Endothelial cell of umbilical vein (primary cell): Measurements from ENCODE around the gene RASA2.

ENCODE experiments used
- CTCF ChIP-seq, 2 donors: IDR thresholded peaks; 1 replicate in 1 of 2; 2 replicates in 1 of 2; pipeline ENCODE4 v1.5.1; 2011; ENCODE audit warnings: low read length in 2 of 2, mild to moderate bottlenecking in 2 of 2, moderate library complexity in 2 of 2, control low read depth in 1 of 2, inconsistent platforms in 1 of 2, low read depth in 1 of 2; ENCODE audit not compliant: insufficient read depth in 1 of 2; ENCODE audit errors: extremely low read depth in 1 of 2
- EZH2 ChIP-seq: IDR thresholded peaks from 2 replicates; pipeline ENCODE4 v1.6.1; 2012; ENCODE audit warnings: borderline replicate concordance, low read depth, mild to moderate bottlenecking, moderate library complexity, low read length, inconsistent platforms; ENCODE audit not compliant: severe bottlenecking
- FOS ChIP-seq: IDR thresholded peaks from 2 replicates; pipeline ENCODE4 v1.6.1; 2011; ENCODE audit warnings: mild to moderate bottlenecking, low read length, moderate library complexity, borderline replicate concordance; ENCODE audit not compliant: insufficient read depth
- JUN ChIP-seq: IDR thresholded peaks from 2 replicates; pipeline ENCODE4 v1.6.1; 2011; ENCODE audit warnings: borderline replicate concordance, low read depth; ENCODE audit not compliant: insufficient read length, insufficient read depth
- MAX ChIP-seq: IDR thresholded peaks from 2 replicates; pipeline ENCODE4 v1.6.1; 2011; ENCODE audit not compliant: insufficient read depth, insufficient read length
- MYC ChIP-seq: IDR thresholded peaks from one replicate; pipeline ENCODE4 v1.6.1; 2011; ENCODE audit warnings: mild to moderate bottlenecking, low read depth, low read length
- POLR2A ChIP-seq: IDR thresholded peaks from 2 replicates; pipeline ENCODE4 v1.6.1; 2012; ENCODE audit warnings: low read depth, mild to moderate bottlenecking, control low read depth, low read length
- POLR2AphosphoS5 ChIP-seq: IDR thresholded peaks from 2 replicates; pipeline ENCODE4 v1.6.1; 2012; ENCODE audit warnings: low read depth, mild to moderate bottlenecking, control low read depth, low read length, moderate library complexity; ENCODE audit not compliant: insufficient read depth

- no peak for TF ChIP-seq JUN
- TF ChIP-seq EZH2: no peak
- no peak for TF ChIP-seq POLR2A
- TF ChIP-seq MAX: no peak
- no peak for TF ChIP-seq CTCF (IDR thresholded peaks at IDR 0.05; ENCODE audit: extremely low read depth in 1 of 2, insufficient read depth in 1 of 2, low read depth in 1 of 2, low read length in 2 of 2)
- TF ChIP-seq POLR2AphosphoS5: no peak
- no peak for TF ChIP-seq MYC
- TF ChIP-seq FOS: no peak
Measured at GRCh38 chr3:141511361-141511760, 24.5 kb downstream of the RASA2 start.
